GM11168 (cell line): Measurements from ENCODE around the gene USP38.
"Not testable (repeated sequence)": the region's sequence is repeated elsewhere in the genome, so short reads cannot be mapped to it uniquely, and the experiment has no call there.

Source experiments
- in situ Hi-C: fragments of 300-500 bp; cut with MboI; formaldehyde crosslinking; loops from one replicate; pipeline ENCODE4 v1.12.0; 2022; ENCODE audit warnings: low sequenced_read_pairs; ENCODE audit not compliant: unreplicated experiment

USP38 gene

GRCh38 chr4:143202824-143203223, 18.1 kb downstream of the USP38 start:
- in situ Hi-C loops: loop anchor here (10.0 kb wide), 1 partner anchor 302 kb away; no protein-coding TSS in a partner anchor

DNA sequence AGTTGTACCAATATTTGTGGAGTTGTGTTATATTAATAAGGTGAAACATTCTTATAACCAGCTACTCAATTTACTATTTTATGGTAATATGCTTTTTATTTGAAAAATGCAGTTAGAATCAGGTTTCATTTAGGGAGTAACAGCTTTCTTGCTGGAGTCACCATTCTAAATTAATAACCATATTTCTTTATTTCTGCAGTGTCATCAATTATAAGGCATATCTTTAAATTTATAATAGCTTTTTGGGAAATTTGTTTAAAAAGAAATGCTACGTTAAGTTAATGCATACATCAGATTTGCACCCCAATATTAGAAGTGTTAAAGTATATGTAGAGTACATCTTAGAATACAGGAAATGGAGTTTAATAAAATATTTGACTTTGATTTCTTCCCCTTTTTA, 18.9 kb downstream of the USP38 start:
- in situ Hi-C loops: loop anchor here (10.0 kb wide), 1 partner anchor 301 kb away; no protein-coding TSS in a partner anchor

DNA sequence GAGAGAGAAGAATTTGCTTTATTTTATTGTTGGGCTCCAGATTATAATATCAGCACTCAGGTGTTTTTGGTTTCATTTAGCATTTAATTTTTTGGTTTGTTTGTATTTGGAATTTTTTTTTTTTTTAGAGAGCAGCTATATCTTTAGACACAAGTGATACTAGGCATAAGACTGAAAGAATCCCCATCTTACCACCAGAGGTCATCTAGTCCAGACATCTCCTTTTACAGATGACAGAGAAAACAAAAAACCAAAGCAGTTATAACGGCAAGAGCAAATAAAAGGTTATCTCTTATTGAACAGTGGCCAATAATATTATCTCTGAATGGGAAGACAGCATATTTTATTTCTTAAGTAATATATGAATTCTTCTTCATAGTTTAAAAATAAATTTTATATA, 22.8 kb downstream of the USP38 start:
- in situ Hi-C loops: loop anchor here (10.0 kb wide), 1 partner anchor 297 kb away; no protein-coding TSS in a partner anchor

- in situ Hi-C loops: no loop called here
Measured at GRCh38 chr4:143212566-143212965, 27.8 kb downstream of the USP38 start.

DNA sequence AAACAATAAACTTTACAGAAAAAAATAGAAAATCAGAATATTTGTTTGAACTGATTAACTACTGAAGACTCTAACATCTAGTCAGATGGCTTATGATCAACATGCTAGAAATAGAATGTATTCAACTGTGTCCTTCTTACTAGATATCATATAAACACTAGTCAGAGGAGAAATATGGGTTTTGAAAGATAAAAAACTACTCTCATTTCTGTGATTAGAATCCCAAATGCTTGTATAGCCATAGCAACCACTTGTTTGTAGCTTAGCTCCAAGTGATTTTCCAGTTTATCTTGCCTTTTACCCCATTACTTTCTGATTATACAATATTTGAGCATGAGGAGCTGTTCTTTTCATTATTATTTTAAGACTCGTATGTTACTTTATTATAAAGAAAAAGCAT, 31.2 kb downstream of the USP38 start:
- in situ Hi-C loops: no loop called here

GRCh38 chr4:143224255-143224654, 39.5 kb downstream of the USP38 start:
- in situ Hi-C loops: no loop called here

DNA sequence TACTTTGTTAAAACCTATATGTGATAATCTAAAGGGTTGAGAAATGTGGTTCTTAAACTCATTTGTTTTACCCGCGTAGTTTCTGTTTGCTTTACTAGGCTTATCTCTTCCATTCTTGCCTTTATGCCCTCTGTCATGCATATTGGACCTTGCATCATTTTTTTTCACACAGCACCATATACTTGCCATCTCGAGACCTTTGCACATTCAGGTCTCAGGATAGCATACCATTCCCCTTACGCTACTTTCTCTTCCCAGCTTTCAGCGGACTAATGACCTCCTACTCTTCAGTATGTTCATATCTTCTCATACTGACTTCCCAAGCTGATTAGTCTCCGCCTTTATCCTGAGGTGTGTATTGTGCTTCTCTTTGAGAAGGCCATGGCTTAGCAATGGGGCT, 40.5 kb downstream of the USP38 start:
- in situ Hi-C loops: no loop called here

GRCh38 chr4:143230683-143231082, 46.0 kb downstream of the USP38 start:
- in situ Hi-C loops: no loop called here

GRCh38 chr4:143232277-143232676, 47.6 kb downstream of the USP38 start:
- in situ Hi-C loops: no loop called here

DNA sequence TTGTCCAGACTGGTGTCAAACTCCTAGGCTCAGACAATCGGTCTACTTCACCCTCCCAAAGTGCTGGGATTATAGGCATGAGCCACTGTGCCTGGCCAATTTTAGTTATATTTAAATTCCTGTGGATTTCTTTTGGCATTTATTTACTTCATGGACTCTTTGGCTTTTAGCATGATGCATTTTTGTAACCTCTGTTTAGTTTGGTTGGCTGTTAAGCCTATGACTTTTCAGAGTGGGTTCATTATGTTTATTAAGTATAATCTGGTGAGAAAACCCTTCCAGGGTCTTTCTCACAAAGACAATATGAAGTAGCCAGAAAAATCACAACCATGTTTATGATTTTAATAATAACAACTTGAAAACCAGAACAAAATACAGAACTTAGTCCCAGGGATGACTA, 49.4 kb downstream of the USP38 start:
- in situ Hi-C loops: no loop called here

GRCh38 chr4:143237195-143237594, 52.5 kb downstream of the USP38 start:
- in situ Hi-C loops: not testable (repeated sequence)

GRCh38 chr4:143240939-143241679, 56.4 kb downstream of the USP38 start:
- in situ Hi-C loops: no loop called here

DNA sequence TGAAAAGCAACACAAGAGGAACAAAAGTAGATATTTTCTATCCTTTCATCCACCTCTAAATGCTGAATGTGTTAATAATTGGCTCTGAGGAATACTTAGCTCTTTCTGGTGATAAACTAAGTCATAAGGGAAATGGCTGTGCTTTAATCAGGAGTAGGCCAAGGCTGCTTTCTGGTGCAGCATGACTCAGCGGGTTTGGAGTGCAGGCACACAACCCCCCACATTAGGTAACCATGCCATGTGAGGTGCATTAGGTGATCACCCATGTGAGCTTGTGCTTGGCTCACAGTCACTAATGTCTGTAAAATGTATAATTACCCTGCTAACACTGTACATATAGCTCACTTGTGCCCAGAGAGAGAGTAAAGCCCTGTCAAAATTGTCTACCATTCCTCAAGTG, 57.2 kb downstream of the USP38 start:
- in situ Hi-C loops: no loop called here

- in situ Hi-C loops: no loop called here
Measured at GRCh38 chr4:143243041-143243440, 58.3 kb downstream of the USP38 start.

GRCh38 chr4:143246977-143247376, 62.3 kb downstream of the USP38 start:
- in situ Hi-C loops: no loop called here

- in situ Hi-C loops: no loop called here
Measured at GRCh38 chr4:143247866-143248265, 63.1 kb downstream of the USP38 start.

GRCh38 chr4:143248827-143249226, 64.1 kb downstream of the USP38 start:
- in situ Hi-C loops: no loop called here

DNA sequence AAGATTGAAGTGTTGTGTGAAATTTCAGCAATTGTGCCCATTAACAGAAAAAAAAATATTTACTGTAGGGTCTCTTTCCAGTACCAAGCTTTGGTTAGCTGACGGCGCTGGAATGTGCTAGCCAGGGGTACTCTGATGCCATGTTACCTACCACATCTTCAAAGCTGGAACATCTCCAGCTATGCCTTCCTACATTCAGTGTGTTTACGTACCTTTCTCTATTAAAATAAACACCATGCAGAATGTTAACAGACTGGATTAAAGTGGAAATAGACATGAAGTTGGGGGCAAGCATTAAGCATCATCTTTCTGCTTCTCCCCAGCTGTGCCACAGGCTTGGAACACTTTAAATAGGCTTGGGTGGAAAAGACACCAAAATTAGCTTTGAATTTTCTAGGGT, 65.9 kb downstream of the USP38 start:
- in situ Hi-C loops: no loop called here

DNA sequence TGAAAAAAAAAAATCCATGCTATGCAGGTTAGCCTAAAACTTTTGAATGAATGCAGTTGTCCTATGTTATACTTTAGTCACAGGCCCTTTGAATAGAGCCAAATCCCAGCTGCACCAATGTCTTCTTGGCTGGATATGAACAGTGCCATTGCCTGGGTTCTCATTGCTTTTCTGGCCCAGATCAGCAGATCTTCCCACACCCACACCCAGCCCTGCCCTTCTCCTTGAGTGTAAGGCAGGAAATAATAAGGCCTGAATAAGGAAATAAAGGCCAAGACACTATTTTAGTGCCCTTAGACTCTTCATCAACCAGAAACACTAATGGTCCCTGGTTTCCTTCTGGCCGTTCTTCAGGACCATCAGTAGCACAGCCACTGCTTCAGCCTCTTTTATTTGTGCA, 66.6 kb downstream of the USP38 start:
- in situ Hi-C loops: no loop called here

DNA sequence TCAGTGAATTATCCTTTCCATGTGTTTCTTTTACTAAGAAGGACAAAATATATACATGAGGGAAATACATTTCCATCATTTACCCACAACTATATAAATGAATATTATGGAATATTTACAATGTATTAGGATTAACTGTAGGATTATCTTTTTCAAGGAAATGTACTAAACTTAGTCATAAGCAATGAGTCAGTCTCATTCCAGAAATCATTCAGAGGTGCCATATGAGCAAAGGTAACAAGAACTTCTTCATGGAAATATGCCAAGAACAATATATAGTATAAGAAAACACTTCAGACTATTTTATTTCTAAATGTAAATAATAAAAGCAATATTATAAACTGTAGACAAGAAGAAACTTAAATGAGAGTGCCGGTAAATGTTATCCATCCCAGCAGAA, 67.1 kb downstream of the USP38 start:
- in situ Hi-C loops: no loop called here

- in situ Hi-C loops: no loop called here
Measured at GRCh38 chr4:143252478-143252877, 67.8 kb downstream of the USP38 start.

GRCh38 chr4:143253166-143253565, 68.4 kb downstream of the USP38 start:
- in situ Hi-C loops: no loop called here
